ENCODE measurements around the gene OR2L3.

DNA sequence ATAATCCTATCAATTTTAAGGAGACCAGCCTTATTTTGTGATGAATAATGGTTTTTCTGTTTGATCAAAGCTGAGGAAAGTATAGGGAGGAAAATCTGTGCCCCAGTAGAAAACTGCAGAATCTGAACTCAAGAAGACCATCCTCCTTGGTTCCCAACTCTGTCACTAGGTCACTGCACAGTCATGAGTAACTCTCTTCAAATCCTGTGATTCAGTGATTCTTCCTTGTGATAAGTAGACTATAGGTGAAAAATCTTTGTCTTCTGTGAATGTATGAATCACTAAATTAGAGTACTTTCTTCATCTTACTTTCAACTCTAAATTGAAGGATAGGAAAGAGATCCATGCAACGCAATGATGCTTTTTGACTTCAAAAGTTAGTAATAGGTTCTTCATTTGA, 46.5 kb upstream of the OR2L3 start:
- TF ChIP-seq, protein P1, sequence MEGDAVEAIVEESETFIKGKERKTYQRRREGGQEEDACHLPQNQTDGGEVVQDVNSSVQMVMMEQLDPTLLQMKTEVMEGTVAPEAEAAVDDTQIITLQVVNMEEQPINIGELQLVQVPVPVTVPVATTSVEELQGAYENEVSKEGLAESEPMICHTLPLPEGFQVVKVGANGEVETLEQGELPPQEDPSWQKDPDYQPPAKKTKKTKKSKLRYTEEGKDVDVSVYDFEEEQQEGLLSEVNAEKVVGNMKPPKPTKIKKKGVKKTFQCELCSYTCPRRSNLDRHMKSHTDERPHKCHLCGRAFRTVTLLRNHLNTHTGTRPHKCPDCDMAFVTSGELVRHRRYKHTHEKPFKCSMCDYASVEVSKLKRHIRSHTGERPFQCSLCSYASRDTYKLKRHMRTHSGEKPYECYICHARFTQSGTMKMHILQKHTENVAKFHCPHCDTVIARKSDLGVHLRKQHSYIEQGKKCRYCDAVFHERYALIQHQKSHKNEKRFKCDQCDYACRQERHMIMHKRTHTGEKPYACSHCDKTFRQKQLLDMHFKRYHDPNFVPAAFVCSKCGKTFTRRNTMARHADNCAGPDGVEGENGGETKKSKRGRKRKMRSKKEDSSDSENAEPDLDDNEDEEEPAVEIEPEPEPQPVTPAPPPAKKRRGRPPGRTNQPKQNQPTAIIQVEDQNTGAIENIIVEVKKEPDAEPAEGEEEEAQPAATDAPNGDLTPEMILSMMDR (IDR thresholded peaks at IDR 0.05) = no peak
- no peak for TF ChIP-seq POLR2A (IDR thresholded peaks at IDR 0.05)

All from Peyer's patch (tissue), 4 donors.